HepG2 (cell line): ENCODE data around the gene GUCA1A. TPM values are rescaled to one million over a fixed set of nuclear protein-coding genes. Genes with fewer than 3 reads are reported as not detected.

Source experiments
- CC2D1A ChIP-seq: sonication (generic); formaldehyde crosslinking; IDR thresholded peaks from 2 replicates; pipeline ENCODE4 v1.8.1; 2023; ENCODE audit warnings: mild to moderate bottlenecking, missing genetic modification reagents
- CCAR2 ChIP-seq: fragments of 200-400 bp; formaldehyde crosslinking; optimal IDR thresholded peaks from 2 replicates; pipeline ENCODE3; 2018; ENCODE audit warnings: low read depth, mild to moderate bottlenecking, low read length, moderate library complexity
- CEBPB ChIP-seq: IDR thresholded peaks from 2 replicates; pipeline ENCODE4 v1.6.1; 2011; ENCODE audit warnings: low read depth, low read length, improper control_type of control experiment, borderline replicate concordance
- FOSL2 ChIP-seq: sonication (generic); formaldehyde crosslinking; IDR thresholded peaks from 2 replicates; pipeline ENCODE4 v1.4.0; 2020; ENCODE audit warnings: missing genetic modification reagents
- FOXP1 ChIP-seq, 2 experiments: fragments of 450-650 bp in 1 of 2; IDR thresholded peaks; 2 replicates each; pipeline ENCODE4 v1.6.1; 2017 to 2018; ENCODE audit warnings: antibody characterized with exemption in 1 of 2
- SP2 ChIP-seq: sonication (generic); formaldehyde crosslinking; IDR thresholded peaks from 2 replicates; pipeline ENCODE4 v1.5.1; 2020; ENCODE audit warnings: mild to moderate bottlenecking, missing genetic modification reagents
- SP4 ChIP-seq: sonication (generic); formaldehyde crosslinking; IDR thresholded peaks from 2 replicates; pipeline ENCODE4 v1.8.1; 2023; ENCODE audit warnings: mild to moderate bottlenecking, missing genetic modification reagents
- SPEN ChIP-seq: sonication (generic); formaldehyde crosslinking; IDR thresholded peaks from 2 replicates; pipeline ENCODE4 v1.5.1; 2020; ENCODE audit warnings: low read depth, mild to moderate bottlenecking, missing genetic modification reagents
- SYNCRIP ChIP-seq: fragments of 200-400 bp; formaldehyde crosslinking; IDR thresholded peaks from 2 replicates; pipeline ENCODE4 v1.6.1; 2018; ENCODE audit warnings: mild to moderate bottlenecking, low read depth, low read length; ENCODE audit not compliant: insufficient read depth
- ZNF180 ChIP-seq: sonication (generic); formaldehyde crosslinking; IDR thresholded peaks from 2 replicates; pipeline ENCODE4 v1.4.0; 2020; ENCODE audit warnings: low read depth, missing genetic modification reagents, borderline replicate concordance
- ZNF563 ChIP-seq: sonication (generic); formaldehyde crosslinking; IDR thresholded peaks from 2 replicates; pipeline ENCODE4 v1.8.0; 2022; ENCODE audit warnings: mild to moderate bottlenecking, moderate library complexity, missing genetic modification reagents
- polyA plus RNA-seq, 8 experiments: library from polyadenylated mRNA; depleted of rRNA in 3 of 8; stranded (reverse) in 7 of 8; unstranded in 1 of 8; fragments of >200 nt; fragmentation: Illumina TruSeq in 4 of 8; extraction: Trizol in 4 of 8; gene quantifications; 2 replicates each; pipeline versions ENCODE4 v1.2.1 to v1.2.3, GENCODE V29; 2011 to 2016; ENCODE audit warnings: low read depth in 4 of 8, missing spikeins in 1 of 8, mixed read lengths in 1 of 8; ENCODE audit not compliant: insufficient read depth in 1 of 8
- total RNA-seq, 5 experiments: library from RNA; depleted of rRNA; stranded (reverse); fragments of >200 nt; fragmentation: Illumina TruSeq; extraction: Trizol; gene quantifications; 2 replicates each; pipeline ENCODE4 v1.2.3, GENCODE V29; 2016; ENCODE audit warnings: low read depth in 1 of 5
- TF ChIP-seq, protein P1 (sequence below): sonication (generic); formaldehyde crosslinking; IDR thresholded peaks from 2 replicates; pipeline ENCODE4 v1.5.1; 2020; ENCODE audit warnings: mild to moderate bottlenecking, missing genetic modification reagents, borderline replicate concordance
- TF ChIP-seq, protein P2 (sequence below): sonication (generic); formaldehyde crosslinking; conservative IDR thresholded peaks from 2 replicates; pipeline ENCODE4 v1.4.0; 2020; ENCODE audit warnings: missing genetic modification reagents
- TF ChIP-seq, protein P3 (sequence below): sonication (generic); formaldehyde crosslinking; IDR thresholded peaks from 2 replicates; pipeline ENCODE4 v1.4.0; 2020; ENCODE audit warnings: mild to moderate bottlenecking, missing genetic modification reagents
- TF ChIP-seq, protein P4 (sequence below): sonication (generic); formaldehyde crosslinking; IDR thresholded peaks from 2 replicates; pipeline ENCODE4 v1.5.1; 2020; ENCODE audit warnings: mild to moderate bottlenecking, moderate library complexity, missing genetic modification reagents
- TF ChIP-seq, protein P5 (sequence below), 2 experiments: sonication (generic) in 1 of 2; formaldehyde crosslinking in 1 of 2; IDR thresholded peaks; 2 replicates each; pipeline versions ENCODE4 v1.5.1 to v1.6.1; 2011 to 2020; ENCODE audit warnings: borderline replicate concordance in 1 of 2, low read depth in 1 of 2, low read length in 1 of 2, mild to moderate bottlenecking in 1 of 2, missing genetic modification reagents in 1 of 2, moderate library complexity in 1 of 2

Gene GUCA1A
- total and polyA plus RNA-seq, 2 of the 13 experiments (the other 11 are each of a cell fraction or from before 2014, with no cell fraction given) = not detected

DNA sequence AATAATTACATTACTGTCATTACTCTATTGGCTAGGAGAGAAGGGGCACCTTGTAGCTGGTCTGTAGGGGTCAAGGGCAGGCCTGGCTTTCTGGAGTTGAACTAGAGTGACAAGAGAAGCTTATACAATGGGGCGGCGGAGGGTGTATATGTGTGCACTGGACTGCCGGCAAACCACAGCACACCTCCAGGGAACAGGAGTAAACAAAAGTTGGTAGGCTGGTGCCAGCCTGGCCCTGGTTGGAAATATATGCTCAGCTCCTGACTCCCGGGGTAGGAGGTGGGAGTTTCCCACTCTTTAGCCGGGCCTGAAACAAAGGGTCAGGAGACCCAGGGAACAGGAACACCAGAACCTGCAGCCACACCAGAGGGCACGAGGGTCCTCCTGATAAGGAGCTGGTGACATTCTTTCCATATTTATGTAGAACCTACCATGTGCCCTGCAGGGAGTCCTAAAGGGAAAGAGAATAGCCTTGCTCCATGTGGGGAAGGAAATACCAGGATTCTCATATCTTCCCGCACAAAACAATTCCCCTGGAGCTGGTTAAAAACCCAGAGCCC, 35.9 kb upstream of the GUCA1A start (continued):
- TF ChIP-seq, protein P1, sequence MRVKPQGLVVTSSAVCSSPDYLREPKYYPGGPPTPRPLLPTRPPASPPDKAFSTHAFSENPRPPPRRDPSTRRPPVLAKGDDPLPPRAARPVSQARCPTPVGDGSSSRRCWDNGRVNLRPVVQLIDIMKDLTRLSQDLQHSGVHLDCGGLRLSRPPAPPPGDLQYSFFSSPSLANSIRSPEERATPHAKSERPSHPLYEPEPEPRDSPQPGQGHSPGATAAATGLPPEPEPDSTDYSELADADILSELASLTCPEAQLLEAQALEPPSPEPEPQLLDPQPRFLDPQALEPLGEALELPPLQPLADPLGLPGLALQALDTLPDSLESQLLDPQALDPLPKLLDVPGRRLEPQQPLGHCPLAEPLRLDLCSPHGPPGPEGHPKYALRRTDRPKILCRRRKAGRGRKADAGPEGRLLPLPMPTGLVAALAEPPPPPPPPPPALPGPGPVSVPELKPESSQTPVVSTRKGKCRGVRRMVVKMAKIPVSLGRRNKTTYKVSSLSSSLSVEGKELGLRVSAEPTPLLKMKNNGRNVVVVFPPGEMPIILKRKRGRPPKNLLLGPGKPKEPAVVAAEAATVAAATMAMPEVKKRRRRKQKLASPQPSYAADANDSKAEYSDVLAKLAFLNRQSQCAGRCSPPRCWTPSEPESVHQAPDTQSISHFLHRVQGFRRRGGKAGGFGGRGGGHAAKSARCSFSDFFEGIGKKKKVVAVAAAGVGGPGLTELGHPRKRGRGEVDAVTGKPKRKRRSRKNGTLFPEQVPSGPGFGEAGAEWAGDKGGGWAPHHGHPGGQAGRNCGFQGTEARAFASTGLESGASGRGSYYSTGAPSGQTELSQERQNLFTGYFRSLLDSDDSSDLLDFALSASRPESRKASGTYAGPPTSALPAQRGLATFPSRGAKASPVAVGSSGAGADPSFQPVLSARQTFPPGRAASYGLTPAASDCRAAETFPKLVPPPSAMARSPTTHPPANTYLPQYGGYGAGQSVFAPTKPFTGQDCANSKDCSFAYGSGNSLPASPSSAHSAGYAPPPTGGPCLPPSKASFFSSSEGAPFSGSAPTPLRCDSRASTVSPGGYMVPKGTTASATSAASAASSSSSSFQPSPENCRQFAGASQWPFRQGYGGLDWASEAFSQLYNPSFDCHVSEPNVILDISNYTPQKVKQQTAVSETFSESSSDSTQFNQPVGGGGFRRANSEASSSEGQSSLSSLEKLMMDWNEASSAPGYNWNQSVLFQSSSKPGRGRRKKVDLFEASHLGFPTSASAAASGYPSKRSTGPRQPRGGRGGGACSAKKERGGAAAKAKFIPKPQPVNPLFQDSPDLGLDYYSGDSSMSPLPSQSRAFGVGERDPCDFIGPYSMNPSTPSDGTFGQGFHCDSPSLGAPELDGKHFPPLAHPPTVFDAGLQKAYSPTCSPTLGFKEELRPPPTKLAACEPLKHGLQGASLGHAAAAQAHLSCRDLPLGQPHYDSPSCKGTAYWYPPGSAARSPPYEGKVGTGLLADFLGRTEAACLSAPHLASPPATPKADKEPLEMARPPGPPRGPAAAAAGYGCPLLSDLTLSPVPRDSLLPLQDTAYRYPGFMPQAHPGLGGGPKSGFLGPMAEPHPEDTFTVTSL (CRISPR knock-in tag) = no peak
- TF ChIP-seq SPEN (no peak), FOXP1 (IDR thresholded peaks at IDR 0.05) (no peak), FOXP1 (CRISPR knock-in tag; IDR thresholded peaks at IDR 0.05) (peak; percentile 63), ZNF180 (CRISPR knock-in tag) (no peak), SYNCRIP (no peak), CC2D1A (CRISPR knock-in tag) (no peak), CEBPB (no peak), ZNF563 (CRISPR knock-in tag) (no peak), FOSL2 (CRISPR knock-in tag) (peak; percentile 3; the same call in 1 of the 2 replicates), CCAR2 (no peak), SP4 (CRISPR knock-in tag) (no peak), SP2 (no peak)
- TF ChIP-seq, protein P2, sequence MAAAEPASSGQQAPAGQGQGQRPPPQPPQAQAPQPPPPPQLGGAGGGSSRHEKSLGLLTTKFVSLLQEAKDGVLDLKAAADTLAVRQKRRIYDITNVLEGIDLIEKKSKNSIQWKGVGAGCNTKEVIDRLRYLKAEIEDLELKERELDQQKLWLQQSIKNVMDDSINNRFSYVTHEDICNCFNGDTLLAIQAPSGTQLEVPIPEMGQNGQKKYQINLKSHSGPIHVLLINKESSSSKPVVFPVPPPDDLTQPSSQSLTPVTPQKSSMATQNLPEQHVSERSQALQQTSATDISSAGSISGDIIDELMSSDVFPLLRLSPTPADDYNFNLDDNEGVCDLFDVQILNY (CRISPR knock-in tag) = no peak
- TF ChIP-seq, protein P3, sequence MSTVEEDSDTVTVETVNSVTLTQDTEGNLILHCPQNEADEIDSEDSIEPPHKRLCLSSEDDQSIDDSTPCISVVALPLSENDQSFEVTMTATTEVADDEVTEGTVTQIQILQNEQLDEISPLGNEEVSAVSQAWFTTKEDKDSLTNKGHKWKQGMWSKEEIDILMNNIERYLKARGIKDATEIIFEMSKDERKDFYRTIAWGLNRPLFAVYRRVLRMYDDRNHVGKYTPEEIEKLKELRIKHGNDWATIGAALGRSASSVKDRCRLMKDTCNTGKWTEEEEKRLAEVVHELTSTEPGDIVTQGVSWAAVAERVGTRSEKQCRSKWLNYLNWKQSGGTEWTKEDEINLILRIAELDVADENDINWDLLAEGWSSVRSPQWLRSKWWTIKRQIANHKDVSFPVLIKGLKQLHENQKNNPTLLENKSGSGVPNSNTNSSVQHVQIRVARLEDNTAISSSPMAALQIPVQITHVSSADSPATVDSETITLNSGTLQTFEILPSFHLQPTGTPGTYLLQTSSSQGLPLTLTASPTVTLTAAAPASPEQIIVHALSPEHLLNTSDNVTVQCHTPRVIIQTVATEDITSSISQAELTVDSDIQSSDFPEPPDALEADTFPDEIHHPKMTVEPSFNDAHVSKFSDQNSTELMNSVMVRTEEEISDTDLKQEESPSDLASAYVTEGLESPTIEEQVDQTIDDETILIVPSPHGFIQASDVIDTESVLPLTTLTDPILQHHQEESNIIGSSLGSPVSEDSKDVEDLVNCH = no peak
- TF ChIP-seq, protein P4, sequence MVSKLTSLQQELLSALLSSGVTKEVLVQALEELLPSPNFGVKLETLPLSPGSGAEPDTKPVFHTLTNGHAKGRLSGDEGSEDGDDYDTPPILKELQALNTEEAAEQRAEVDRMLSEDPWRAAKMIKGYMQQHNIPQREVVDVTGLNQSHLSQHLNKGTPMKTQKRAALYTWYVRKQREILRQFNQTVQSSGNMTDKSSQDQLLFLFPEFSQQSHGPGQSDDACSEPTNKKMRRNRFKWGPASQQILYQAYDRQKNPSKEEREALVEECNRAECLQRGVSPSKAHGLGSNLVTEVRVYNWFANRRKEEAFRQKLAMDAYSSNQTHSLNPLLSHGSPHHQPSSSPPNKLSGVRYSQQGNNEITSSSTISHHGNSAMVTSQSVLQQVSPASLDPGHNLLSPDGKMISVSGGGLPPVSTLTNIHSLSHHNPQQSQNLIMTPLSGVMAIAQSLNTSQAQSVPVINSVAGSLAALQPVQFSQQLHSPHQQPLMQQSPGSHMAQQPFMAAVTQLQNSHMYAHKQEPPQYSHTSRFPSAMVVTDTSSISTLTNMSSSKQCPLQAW = no peak
- TF ChIP-seq, protein P5, sequence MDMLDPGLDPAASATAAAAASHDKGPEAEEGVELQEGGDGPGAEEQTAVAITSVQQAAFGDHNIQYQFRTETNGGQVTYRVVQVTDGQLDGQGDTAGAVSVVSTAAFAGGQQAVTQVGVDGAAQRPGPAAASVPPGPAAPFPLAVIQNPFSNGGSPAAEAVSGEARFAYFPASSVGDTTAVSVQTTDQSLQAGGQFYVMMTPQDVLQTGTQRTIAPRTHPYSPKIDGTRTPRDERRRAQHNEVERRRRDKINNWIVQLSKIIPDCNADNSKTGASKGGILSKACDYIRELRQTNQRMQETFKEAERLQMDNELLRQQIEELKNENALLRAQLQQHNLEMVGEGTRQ (IDR thresholded peaks at IDR 0.05; ENCODE audit: low read depth, low read length) = no peak
- TF ChIP-seq, protein P5 (CRISPR knock-in tag; IDR thresholded peaks at IDR 0.05; ENCODE audit: borderline replicate concordance) = no peak
